Neural cell (in vitro differentiated cells): Measurements from ENCODE around the gene RAPGEF4. TPM values are rescaled to one million over a fixed set of nuclear protein-coding genes. Genes with fewer than 3 reads are reported as not detected.

Experiments used
- H2AFZ ChIP-seq: fragments of 200-600, 300-800 bp; sonication (generic), shearing (Covaris generic); 2 replicates; pipeline ENCODE4 v1.6.0; 2014; ENCODE audit warnings: low read depth, mild to moderate bottlenecking, antibody characterized with exemption, low read length, moderate library complexity
- H3F3A ChIP-seq: fragments of 200-600 bp; shearing (Covaris generic); 2 replicates; pipeline ENCODE4 v1.6.1; 2016; ENCODE audit warnings: mild to moderate bottlenecking, moderate library complexity, mixed read lengths, antibody characterized with exemption, low read length; ENCODE audit not compliant: insufficient read depth, poor library complexity, severe bottlenecking
- H3K27ac ChIP-seq: fragments of 200-600, 300-800 bp; sonication (generic), shearing (Covaris generic); 2 replicates; pipeline ENCODE4 v1.5.1; 2014; ENCODE audit warnings: mild to moderate bottlenecking, low read length, moderate library complexity
- H3K27me3 ChIP-seq: fragments of 300-800, 200-600 bp; sonication (generic), shearing (Covaris generic); 2 replicates; pipeline ENCODE4 v1.6.0; 2014; ENCODE audit warnings: mild to moderate bottlenecking, low read depth, low read length, moderate library complexity; ENCODE audit not compliant: insufficient read depth
- H3K36me3 ChIP-seq: fragments of 300-800, 200-600 bp; sonication (generic), shearing (Covaris generic); 2 replicates; pipeline ENCODE4 v1.5.1; 2014; ENCODE audit warnings: mild to moderate bottlenecking, antibody characterized with exemption, low read length, moderate library complexity; ENCODE audit not compliant: insufficient read depth
- H3K4me2 ChIP-seq: fragments of 300-800, 200-600 bp; sonication (generic), shearing (Covaris generic); 2 replicates; pipeline ENCODE4 v1.6.0; 2014; ENCODE audit warnings: mild to moderate bottlenecking, low read length
- H3K4me3 ChIP-seq: fragments of 300-800, 200-600 bp; sonication (generic), shearing (Covaris generic); 2 replicates; pipeline ENCODE4 v1.5.1; 2014; ENCODE audit warnings: mild to moderate bottlenecking, low read length, moderate library complexity
- H3K79me2 ChIP-seq: fragments of 200-600 bp; shearing (Covaris generic); replicated peaks from 2 replicates; pipeline ENCODE4 v1.6.0; 2014; ENCODE audit warnings: mild to moderate bottlenecking, low read length, moderate library complexity; ENCODE audit not compliant: insufficient read depth
- H3K9ac ChIP-seq: fragments of 300-800, 200-600 bp; sonication (generic), shearing (Covaris generic); 2 replicates; pipeline ENCODE4 v1.6.1; 2016; ENCODE audit warnings: mild to moderate bottlenecking, low read length, mixed read lengths
- H3K9me2 ChIP-seq: fragments of 200-600 bp; shearing (Covaris generic); 2 replicates; pipeline ENCODE4 v1.6.1; 2016; ENCODE audit warnings: mild to moderate bottlenecking, low read length, mixed read lengths; ENCODE audit not compliant: insufficient read depth
- H3K9me3 ChIP-seq: fragments of 200-600, 300-800 bp; sonication (generic), shearing (Covaris generic); 2 replicates; pipeline ENCODE4 v1.6.1; 2016; ENCODE audit warnings: mild to moderate bottlenecking, mixed run types, low read length, moderate library complexity, mixed read lengths
- H4K20me1 ChIP-seq: fragments of 200-600 bp; shearing (Covaris generic); 2 replicates; pipeline ENCODE4 v1.6.1; 2016; ENCODE audit warnings: mild to moderate bottlenecking, mixed run types; ENCODE audit not compliant: insufficient read depth
- EP300 ChIP-seq: fragments of 450-650 bp; conservative IDR thresholded peaks from 2 replicates; pipeline ENCODE4 v1.6.1; 2014; ENCODE audit warnings: antibody characterized with exemption, mild to moderate bottlenecking, moderate library complexity; ENCODE audit not compliant: poor library complexity, severe bottlenecking
- EZH2 ChIP-seq: fragments of 200-600, 300-800 bp; shearing (Covaris generic), sonication (generic); IDR thresholded peaks from 2 replicates; pipeline ENCODE4 v1.6.1; 2014; ENCODE audit warnings: antibody characterized with exemption, low read length, borderline replicate concordance, mild to moderate bottlenecking; ENCODE audit not compliant: insufficient read depth, poor library complexity, severe bottlenecking
- MXI1 ChIP-seq: fragments of 450-650 bp; conservative IDR thresholded peaks from 2 replicates; pipeline ENCODE4 v1.6.1; 2014; ENCODE audit warnings: antibody characterized with exemption, mild to moderate bottlenecking; ENCODE audit not compliant: poor library complexity, severe bottlenecking
- POLR2AphosphoS5 ChIP-seq: IDR thresholded peaks from 2 replicates; pipeline ENCODE4 v1.6.1; 2012
- RAD21 ChIP-seq: fragments of 450-650 bp; conservative IDR thresholded peaks from 2 replicates; pipeline ENCODE4 v1.6.1; 2014; ENCODE audit warnings: antibody characterized with exemption, mild to moderate bottlenecking, moderate library complexity
- SMC3 ChIP-seq: fragments of 450-650 bp; conservative IDR thresholded peaks from 2 replicates; pipeline ENCODE4 v1.6.1; 2014; ENCODE audit warnings: antibody characterized with exemption, mild to moderate bottlenecking, moderate library complexity; ENCODE audit not compliant: poor library complexity
- TAF1 ChIP-seq: IDR thresholded peaks from 2 replicates; pipeline ENCODE4 v1.6.1; 2012; ENCODE audit warnings: low read depth
- polyA plus RNA-seq: library from polyadenylated mRNA; depleted of rRNA; stranded (reverse); fragments of >200 nt; gene quantifications from 2 replicates; pipeline ENCODE4 v1.2.3, GENCODE V29; 2014
- TF ChIP-seq, protein P1 (sequence below): IDR thresholded peaks from 2 replicates; pipeline ENCODE4 v1.6.1; 2012; ENCODE audit warnings: borderline replicate concordance
- TF ChIP-seq, protein P2 (sequence below): fragments of 450-650 bp; IDR thresholded peaks from 2 replicates; pipeline ENCODE4 v1.5.1; 2014; ENCODE audit warnings: antibody characterized with exemption, mild to moderate bottlenecking, moderate library complexity; ENCODE audit not compliant: poor library complexity, severe bottlenecking

Gene RAPGEF4
- polyA plus RNA-seq, 1 donor from 2014 or later, result 10.4 TPM

DNA sequence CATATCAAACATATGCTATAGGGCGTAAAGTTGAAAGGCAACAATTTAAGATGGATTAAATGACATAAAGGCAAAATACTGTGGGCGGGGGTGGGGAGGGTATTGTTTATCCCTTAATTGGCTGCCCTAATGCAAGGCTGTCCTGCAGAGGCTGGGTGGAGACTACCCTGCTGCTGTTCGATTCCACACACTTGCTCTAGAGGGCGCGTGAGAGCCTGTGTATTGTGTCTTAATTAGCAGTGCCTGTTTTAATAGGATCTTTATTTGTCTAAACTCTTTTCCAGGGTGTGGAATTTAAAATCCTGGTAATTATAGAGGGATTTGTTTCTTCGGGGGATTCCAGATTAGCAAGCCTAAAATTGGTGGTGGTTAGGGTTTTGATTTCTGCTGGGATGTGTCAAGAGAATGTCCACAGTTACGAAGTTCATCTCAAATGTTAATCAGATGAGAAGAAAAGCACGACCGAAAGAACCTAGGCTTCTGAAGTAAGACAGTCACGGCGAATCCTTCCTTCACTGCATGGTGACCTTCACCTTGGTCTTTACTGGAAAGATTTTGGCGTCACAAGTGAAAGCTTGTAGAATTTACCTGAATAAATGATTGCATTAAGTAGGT is 236.5 kb downstream of the RAPGEF4 start:
- H3F3A ChIP-seq, result no peaks in the 10 kb centered on the region
- no peak overlapping the region for H3K4me3 ChIP-seq
- H3K79me2 ChIP-seq, result no peaks in the 10 kb centered on the region
- H3K27me3 ChIP-seq, result no peaks in the 10 kb centered on the region
- H3K36me3 ChIP-seq, result no peaks in the 10 kb centered on the region
- no peak overlapping the region for H3K27ac ChIP-seq
- no peak overlapping the region for H3K4me2 ChIP-seq
- H3K9me2 ChIP-seq, result no peaks in the 10 kb centered on the region
- no peaks in the 10 kb centered on the region for H3K9me3 ChIP-seq
- H2AFZ ChIP-seq, result no peak overlapping the region
- no peak overlapping the region for H3K9ac ChIP-seq
- no peaks in the 10 kb centered on the region for H4K20me1 ChIP-seq
- no peak for TF ChIP-seq TAF1

DNA sequence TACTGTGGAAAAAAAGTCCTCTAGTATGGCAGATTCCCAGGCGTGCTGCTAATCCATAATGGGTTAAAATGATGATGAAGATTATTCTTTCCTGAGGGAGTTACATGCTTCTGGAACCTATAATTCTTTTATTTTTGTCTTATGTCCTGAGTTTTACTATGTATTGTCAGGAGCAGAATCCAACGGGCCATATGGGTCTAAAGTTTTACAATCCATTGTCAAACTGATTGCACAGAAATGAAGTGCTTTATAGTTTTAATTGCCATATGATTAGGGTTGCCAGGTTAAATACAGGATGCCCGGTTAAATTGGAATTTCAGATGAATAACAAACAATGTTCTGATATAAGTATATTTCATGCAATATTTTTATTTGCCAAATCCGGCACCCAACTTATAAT is 239.1 kb downstream of the RAPGEF4 start:
- H3K9me3 ChIP-seq, result no peaks in the 10 kb centered on the region
- no peaks in the 10 kb centered on the region for H3K9me2 ChIP-seq
- H4K20me1 ChIP-seq, result no peaks in the 10 kb centered on the region
- no peak overlapping the region for H2AFZ ChIP-seq
- H3K36me3 ChIP-seq, result no peaks in the 10 kb centered on the region
- H3K4me3 ChIP-seq, result no peak overlapping the region
- no peak overlapping the region for H3K27ac ChIP-seq
- no peaks in the 10 kb centered on the region for H3K27me3 ChIP-seq
- no peak overlapping the region for H3K9ac ChIP-seq
- H3K79me2 ChIP-seq, result no peaks in the 10 kb centered on the region
- H3F3A ChIP-seq, result no peaks in the 10 kb centered on the region
- TF ChIP-seq EP300 (no peak), SMC3 (no peak), RAD21 (no peak), POLR2AphosphoS5 (no peak)
- TF ChIP-seq, protein P1, sequence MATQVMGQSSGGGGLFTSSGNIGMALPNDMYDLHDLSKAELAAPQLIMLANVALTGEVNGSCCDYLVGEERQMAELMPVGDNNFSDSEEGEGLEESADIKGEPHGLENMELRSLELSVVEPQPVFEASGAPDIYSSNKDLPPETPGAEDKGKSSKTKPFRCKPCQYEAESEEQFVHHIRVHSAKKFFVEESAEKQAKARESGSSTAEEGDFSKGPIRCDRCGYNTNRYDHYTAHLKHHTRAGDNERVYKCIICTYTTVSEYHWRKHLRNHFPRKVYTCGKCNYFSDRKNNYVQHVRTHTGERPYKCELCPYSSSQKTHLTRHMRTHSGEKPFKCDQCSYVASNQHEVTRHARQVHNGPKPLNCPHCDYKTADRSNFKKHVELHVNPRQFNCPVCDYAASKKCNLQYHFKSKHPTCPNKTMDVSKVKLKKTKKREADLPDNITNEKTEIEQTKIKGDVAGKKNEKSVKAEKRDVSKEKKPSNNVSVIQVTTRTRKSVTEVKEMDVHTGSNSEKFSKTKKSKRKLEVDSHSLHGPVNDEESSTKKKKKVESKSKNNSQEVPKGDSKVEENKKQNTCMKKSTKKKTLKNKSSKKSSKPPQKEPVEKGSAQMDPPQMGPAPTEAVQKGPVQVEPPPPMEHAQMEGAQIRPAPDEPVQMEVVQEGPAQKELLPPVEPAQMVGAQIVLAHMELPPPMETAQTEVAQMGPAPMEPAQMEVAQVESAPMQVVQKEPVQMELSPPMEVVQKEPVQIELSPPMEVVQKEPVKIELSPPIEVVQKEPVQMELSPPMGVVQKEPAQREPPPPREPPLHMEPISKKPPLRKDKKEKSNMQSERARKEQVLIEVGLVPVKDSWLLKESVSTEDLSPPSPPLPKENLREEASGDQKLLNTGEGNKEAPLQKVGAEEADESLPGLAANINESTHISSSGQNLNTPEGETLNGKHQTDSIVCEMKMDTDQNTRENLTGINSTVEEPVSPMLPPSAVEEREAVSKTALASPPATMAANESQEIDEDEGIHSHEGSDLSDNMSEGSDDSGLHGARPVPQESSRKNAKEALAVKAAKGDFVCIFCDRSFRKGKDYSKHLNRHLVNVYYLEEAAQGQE, result no peak
- no peak overlapping the region for H3K4me2 ChIP-seq

DNA sequence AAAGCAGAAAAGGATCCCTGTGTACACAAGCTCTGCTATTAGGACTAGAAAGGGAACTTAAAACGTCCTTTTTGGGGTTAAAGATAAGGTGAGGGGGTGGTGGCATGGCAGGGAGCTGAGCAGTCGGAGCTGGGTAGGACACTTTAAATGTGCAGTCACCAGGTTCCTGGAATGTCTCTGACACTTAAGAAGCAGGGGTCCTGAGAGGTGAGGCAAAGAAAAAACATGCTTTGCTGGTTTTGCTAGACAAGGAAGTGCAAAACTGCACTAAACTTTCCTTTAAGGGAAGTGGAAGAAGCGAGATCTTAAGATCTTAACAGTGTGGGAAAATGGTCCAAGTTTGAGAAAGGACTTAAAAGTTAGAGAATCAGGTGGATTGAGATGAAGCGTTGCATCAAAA is 240.5 kb downstream of the RAPGEF4 start:
- Histone ChIP-seq H3K4me3 (no peak overlapping the region), H3K79me2 (no peaks in the 10 kb centered on the region), H3K27ac (no peak overlapping the region), H4K20me1 (no peaks in the 10 kb centered on the region), H3K4me2 (no peak overlapping the region), H2AFZ (no peak overlapping the region), H3K9me2 (no peaks in the 10 kb centered on the region), H3K9ac (no peak overlapping the region), H3F3A (no peaks in the 10 kb centered on the region), H3K36me3 (no peaks in the 10 kb centered on the region), H3K27me3 (no peaks in the 10 kb centered on the region), H3K9me3 (no peaks in the 10 kb centered on the region)
- no peak for TF ChIP-seq SMC3
- no peak for TF ChIP-seq RAD21
- TF ChIP-seq, protein P2, sequence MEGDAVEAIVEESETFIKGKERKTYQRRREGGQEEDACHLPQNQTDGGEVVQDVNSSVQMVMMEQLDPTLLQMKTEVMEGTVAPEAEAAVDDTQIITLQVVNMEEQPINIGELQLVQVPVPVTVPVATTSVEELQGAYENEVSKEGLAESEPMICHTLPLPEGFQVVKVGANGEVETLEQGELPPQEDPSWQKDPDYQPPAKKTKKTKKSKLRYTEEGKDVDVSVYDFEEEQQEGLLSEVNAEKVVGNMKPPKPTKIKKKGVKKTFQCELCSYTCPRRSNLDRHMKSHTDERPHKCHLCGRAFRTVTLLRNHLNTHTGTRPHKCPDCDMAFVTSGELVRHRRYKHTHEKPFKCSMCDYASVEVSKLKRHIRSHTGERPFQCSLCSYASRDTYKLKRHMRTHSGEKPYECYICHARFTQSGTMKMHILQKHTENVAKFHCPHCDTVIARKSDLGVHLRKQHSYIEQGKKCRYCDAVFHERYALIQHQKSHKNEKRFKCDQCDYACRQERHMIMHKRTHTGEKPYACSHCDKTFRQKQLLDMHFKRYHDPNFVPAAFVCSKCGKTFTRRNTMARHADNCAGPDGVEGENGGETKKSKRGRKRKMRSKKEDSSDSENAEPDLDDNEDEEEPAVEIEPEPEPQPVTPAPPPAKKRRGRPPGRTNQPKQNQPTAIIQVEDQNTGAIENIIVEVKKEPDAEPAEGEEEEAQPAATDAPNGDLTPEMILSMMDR, result no peak
- no peak for TF ChIP-seq EZH2
- TF ChIP-seq EP300, result no peak
- no peak for TF ChIP-seq MXI1
- TF ChIP-seq POLR2AphosphoS5, result no peak
- TF ChIP-seq, protein P1, result no peak
- TF ChIP-seq TAF1, result no peak
